DMS153 treated with DMSO at 0.1 percent for 48 hours (cell line): ENCODE results near the gene KIR2DL1.
"Not testable (repeated sequence)": the region's sequence is repeated elsewhere in the genome, so short reads cannot be mapped to it uniquely, and the experiment has no call there.

Source experiments
- DNase-seq: peaks from one replicate; lab custom pipeline; 2025; ENCODE audit not compliant: unreplicated experiment; lab: John Stamatoyannopoulos, UW

KIR2DL1 gene

DNA sequence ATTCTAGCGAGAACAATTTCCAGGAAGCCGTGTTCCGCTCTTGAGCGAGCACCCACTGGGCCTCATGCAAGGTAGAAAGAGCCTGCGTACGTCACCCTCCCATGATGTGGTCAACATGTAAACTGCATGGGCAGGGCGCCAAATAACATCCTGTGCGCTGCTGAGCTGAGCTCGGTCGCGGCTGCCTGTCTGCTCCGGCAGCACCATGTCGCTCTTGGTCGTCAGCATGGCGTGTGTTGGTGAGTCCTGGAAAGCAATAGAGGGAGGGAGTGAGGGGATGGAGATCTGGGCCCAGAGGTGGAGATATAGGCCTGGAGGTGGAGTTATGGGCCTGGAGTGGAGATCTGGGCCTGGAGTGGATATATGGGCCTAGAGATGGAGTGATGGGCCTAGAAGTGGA is at the start of gene KIR2DL1:
TSS of gene KIR2DL1 (plus strand) at position 148 of the 400 bp plus-strand sequence. CDS start at position 206, 58 bp downstream.
- DNase-seq: not testable (repeated sequence)

DNA sequence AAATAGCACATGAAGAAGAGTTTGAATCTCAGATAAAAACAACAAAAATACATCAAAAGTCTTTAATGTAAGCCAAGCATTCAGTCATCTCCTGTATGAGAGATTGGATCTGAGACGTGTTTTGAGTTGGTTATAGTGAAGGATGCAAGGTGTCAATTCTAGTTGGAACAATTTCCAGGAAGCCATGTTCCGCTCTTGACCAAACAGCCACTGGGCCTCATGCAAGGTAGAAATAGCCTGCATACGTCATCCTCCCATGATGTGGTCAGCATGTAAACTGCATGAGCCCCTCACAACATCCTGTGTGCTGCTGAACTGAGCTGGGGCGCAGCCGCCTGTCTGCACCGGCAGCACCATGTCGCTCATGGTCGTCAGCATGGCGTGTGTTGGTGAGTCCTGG is 45.5 kb upstream of the KIR2DL1 start, which contains the start of gene KIR3DL3:
TSS of gene KIR3DL3 (plus strand) at position 301 of the 400 bp plus-strand sequence. CDS start at position 356, 55 bp downstream.
- DNase-seq: no peak

DNA sequence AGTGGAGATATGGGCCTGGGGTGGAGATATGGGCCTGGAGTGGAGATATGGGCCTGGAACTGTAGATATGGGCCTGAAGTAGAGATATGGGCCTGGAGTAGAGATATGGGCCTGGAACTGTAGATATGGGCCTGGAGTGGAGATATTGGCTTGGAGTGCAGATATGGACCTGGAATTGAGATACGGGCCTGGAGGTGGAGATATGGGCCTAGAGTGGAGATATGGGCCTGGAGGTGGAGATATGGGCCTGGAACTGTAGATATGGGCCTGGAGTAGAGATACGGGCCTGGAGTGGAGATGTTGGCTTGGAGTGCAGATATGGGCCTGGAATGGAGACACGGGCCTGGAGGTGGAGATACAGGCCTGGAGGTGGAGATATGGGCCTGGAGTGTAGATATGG is 44.9 kb upstream of the KIR2DL1 start:
- DNase-seq: no peak

DNA sequence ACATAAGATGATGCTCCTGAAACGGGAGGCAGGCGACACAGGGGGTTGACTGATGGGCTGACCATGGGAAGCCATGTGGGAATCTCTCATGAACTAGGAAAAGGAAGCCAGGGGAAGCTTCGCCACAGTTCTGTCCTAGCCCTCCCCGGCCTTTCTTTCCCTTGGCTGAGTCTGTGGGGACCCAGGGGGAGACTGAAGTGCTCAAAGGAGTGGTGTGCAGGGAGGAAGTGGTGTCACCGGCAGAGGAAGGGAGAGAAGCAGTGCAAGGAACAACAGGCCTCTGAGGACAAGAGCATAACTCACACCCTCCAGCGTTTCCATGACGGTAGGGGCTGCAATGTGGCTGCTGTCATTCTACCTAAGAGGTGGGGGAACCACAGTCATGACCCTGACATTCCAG is 44.3 kb upstream of the KIR2DL1 start:
- DNase-seq: no peak

DNA sequence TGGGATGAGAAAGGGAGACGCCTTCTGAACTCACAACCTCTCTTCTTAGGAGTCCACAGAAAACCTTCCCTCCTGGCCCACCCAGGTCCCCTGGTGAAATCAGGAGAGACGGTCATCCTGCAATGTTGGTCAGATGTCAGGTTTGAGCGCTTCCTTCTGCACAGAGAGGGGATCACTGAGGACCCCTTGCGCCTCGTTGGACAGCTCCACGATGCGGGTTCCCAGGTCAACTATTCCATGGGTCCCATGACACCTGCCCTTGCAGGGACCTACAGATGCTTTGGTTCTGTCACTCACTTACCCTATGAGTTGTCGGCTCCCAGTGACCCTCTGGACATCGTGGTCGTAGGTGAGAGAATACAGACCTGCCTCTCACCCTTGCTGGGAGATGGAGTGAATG is 42.0 kb upstream of the KIR2DL1 start:
- DNase-seq: no peak

- no peak for DNase-seq
These were observed 41.4 kb upstream of the KIR2DL1 start for GRCh38 chr19:54728167-54728566.

DNA sequence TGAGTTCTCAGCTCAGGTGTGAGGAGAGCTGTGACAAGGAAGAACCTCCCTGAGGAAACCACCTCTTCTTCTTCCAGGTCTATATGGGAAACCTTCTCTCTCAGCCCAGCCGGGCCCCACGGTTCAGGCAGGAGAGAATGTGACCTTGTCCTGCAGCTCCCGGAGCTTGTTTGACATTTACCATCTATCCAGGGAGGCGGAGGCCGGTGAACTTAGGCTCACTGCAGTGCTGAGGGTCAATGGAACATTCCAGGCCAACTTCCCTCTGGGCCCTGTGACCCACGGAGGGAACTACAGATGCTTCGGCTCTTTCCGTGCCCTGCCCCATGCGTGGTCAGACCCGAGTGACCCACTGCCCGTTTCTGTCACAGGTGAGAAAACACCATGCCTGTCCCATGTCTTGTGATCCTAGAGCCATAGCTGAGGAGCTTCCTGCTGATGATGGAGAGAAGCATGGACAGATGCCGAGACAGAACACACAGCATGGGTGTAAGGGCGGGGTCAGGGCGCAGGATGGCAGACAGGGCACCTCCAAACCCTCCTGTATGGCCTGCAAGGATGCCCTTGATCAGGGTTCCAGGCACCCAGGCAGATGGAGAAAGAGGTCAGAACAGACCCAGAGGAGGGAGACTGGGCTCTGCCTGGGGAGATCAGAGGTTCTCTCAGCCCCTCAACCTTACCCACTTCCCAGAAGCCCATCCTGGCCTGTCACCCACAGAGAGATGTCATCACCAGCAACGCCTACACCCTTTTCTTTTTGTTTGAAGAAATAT is 40.0 kb upstream of the KIR2DL1 start:
- no peak for DNase-seq

- no peak for DNase-seq
These were observed 38.4 kb upstream of the KIR2DL1 start for GRCh38 chr19:54731191-54731590.

GRCh38 chr19:54738306-54738705 is 31.3 kb upstream of the KIR2DL1 start, which contains the start of gene KIR2DL3:
KIR2DL3 (plus strand) TSS chr19:54738513; CDS start chr19:54738546, 33 bp downstream.
- DNase-seq: not testable (repeated sequence)

- no peak for DNase-seq
These were observed 30.9 kb upstream of the KIR2DL1 start for GRCh38 chr19:54738715-54739114.

GRCh38 chr19:54739587-54740497 is 29.8 kb upstream of the KIR2DL1 start:
- no peak for DNase-seq

DNA sequence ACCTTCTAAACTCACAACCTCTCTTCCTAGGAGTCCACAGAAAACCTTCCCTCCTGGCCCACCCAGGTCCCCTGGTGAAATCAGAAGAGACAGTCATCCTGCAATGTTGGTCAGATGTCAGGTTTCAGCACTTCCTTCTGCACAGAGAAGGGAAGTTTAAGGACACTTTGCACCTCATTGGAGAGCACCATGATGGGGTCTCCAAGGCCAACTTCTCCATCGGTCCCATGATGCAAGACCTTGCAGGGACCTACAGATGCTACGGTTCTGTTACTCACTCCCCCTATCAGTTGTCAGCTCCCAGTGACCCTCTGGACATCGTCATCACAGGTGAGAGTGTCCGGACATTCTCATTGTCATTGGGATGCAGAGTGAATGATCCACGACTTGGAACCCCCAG is 27.6 kb upstream of the KIR2DL1 start:
- DNase-seq: not testable (repeated sequence)

- DNase-seq: not testable (repeated sequence)
These were observed 25.5 kb upstream of the KIR2DL1 start for GRCh38 chr19:54744080-54744479.

GRCh38 chr19:54747614-54748322 is 21.8 kb upstream of the KIR2DL1 start:
- DNase-seq: not testable (repeated sequence)

DNA sequence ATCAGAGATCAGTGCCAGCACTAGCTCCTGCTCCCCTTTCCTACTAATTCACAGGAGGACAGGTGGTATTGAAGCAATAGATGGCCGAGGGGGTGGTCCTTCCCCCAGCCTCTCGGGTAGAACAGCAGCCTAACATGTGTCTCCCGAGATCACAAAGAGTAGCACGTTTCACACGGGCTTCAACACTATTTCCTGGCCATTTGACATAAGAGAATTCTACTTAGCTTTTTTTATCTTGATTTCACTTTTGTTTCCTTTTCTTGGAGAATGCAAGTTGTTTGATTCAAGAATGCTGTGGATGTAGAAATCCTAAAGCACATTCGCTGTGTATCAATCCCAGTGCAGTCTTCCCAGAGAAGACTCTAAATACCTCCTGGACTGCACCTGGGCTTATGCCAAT is 19.3 kb upstream of the KIR2DL1 start:
- not testable (repeated sequence) for DNase-seq

GRCh38 chr19:54756204-54757110 is 13.1 kb upstream of the KIR2DL1 start:
- DNase-seq: not testable (repeated sequence)

DNA sequence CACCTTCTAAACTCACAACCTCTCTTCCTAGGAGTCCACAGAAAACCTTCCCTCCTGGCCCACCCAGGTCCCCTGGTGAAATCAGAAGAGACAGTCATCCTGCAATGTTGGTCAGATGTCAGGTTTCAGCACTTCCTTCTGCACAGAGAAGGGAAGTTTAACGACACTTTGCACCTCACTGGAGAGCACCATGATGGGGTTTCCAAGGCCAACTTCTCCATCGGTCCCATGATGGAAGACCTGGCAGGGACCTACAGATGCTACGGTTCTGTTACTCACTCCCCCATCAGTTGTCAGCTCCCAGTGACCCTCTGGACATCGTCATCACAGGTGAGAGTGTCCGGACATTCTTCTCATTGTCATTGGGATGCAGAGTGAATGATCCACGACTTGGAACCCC is 11.0 kb upstream of the KIR2DL1 start:
- DNase-seq: not testable (repeated sequence)

GRCh38 chr19:54764219-54764618 is 5.4 kb upstream of the KIR2DL1 start:
- not testable (repeated sequence) for DNase-seq

GRCh38 chr19:54766464-54766863 is 3.1 kb upstream of the KIR2DL1 start:
- DNase-seq: not testable (repeated sequence)

DNA sequence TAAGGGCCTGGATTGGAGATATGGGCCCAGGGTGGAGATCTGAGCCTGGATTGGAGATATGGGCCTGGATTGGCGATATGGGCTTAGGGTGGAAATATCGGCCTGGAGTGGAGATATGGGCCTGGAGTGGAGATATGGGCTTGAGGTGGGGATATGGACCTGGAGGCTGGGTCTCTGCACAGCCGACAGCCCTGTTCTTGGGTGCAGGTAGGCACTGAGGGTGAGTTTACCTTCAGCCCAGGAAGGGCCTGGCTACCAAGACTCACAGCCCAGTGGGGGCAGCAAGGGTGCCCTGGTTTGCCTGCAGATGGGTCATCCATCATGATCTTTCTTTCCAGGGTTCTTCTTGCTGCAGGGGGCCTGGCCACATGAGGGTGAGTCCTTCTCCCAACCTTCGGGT is 918 bp downstream of the KIR2DL1 start:
- not testable (repeated sequence) for DNase-seq
